ENCODE measurements around the gene TATDN3.
"Not testable (repeated sequence)": the region's sequence is repeated elsewhere in the genome, so short reads cannot be mapped to it uniquely, and the experiment has no call there.

TATDN3 gene

GRCh38 chr1:212833211-212834207 lies 41.8 kb downstream of the TATDN3 start:
- peak; percentile 16 for DNase-seq

GRCh38 chr1:212838145-212838544 lies 46.5 kb downstream of the TATDN3 start:
- no peak for DNase-seq

- DNase-seq = not testable (repeated sequence)
These were observed 52.8 kb downstream of the TATDN3 start for GRCh38 chr1:212844521-212844920.

GRCh38 chr1:212847549-212847948 lies 55.9 kb downstream of the TATDN3 start, which contains the start of gene SPATA45:
Gene SPATA45, minus strand, starts transcription at chr1:212847649. Its CDS starts 11,500 bp downstream, at chr1:212836149.
- DNase-seq = no peak

- no peak for DNase-seq
These were observed 60.5 kb downstream of the TATDN3 start for GRCh38 chr1:212852105-212852688.

- DNase-seq = no peak
These were observed 62.0 kb downstream of the TATDN3 start for GRCh38 chr1:212853658-212854057.

- DNase-seq = no peak
These were observed 65.1 kb downstream of the TATDN3 start for GRCh38 chr1:212856755-212857154.

GRCh38 chr1:212857992-212858460 lies 66.3 kb downstream of the TATDN3 start, which contains the start of gene FLVCR1:
Gene FLVCR1, plus strand, starts transcription at chr1:212858275. Its CDS starts 178 bp downstream, at chr1:212858453.
- DNase-seq = peak; percentile 98

- no peak for DNase-seq
These were observed 67.0 kb downstream of the TATDN3 start for GRCh38 chr1:212858461-212859265.

GRCh38 chr1:212860713-212861581 lies 69.3 kb downstream of the TATDN3 start:
- no peak for DNase-seq

- no peak for DNase-seq
These were observed 70.5 kb downstream of the TATDN3 start for GRCh38 chr1:212862111-212862690.

- DNase-seq = not testable (repeated sequence)
These were observed 71.7 kb downstream of the TATDN3 start for GRCh38 chr1:212863345-212863744.

- DNase-seq = no peak
These were observed 72.5 kb downstream of the TATDN3 start for GRCh38 chr1:212864201-212864600.

Measured in activated CD4-positive, alpha-beta T cell treated with anti-CD3 and anti-CD28 coated beads, Interleukin-2, amount 50 U/mL, for 16 hours (primary cell).